OCI-LY1 (cell line): ENCODE data around the gene GLG1.

ENCODE experiments used
- CTCF ChIP-seq: fragments of 200-600 bp; sonication (generic), shearing (Covaris generic); IDR thresholded peaks from 2 replicates; pipeline ENCODE4 v1.5.1; 2017; ENCODE audit warnings: mild to moderate bottlenecking, antibody characterized with exemption, low read length, moderate library complexity, mixed read lengths
- EZH2 ChIP-seq: fragments of 200-600 bp; sonication (generic), shearing (Covaris generic); IDR thresholded peaks from 2 replicates; pipeline ENCODE4 v1.8.0; 2017; ENCODE audit warnings: borderline replicate concordance, mixed run types, mild to moderate bottlenecking, antibody characterized with exemption, low read length, moderate library complexity, mixed read lengths

- TF ChIP-seq CTCF, result no peak
- no peak for TF ChIP-seq EZH2
Observed at GRCh38 chr16:74577882-74578366, 29.0 kb downstream of the GLG1 start.
